AG04450 (cell line): ENCODE data around the gene TGIF1. TPM values are rescaled to one million over a fixed set of nuclear protein-coding genes. Genes with fewer than 3 reads are reported as not detected.
"Not testable (repeated sequence)": the region's sequence is repeated elsewhere in the genome, so short reads cannot be mapped to it uniquely, and the experiment has no call there.

ENCODE experiments used
- CTCF ChIA-PET: fragments of 300-600, 350-600 bp; formaldehyde crosslinking; extraction: SDS; loops from one replicate; lab custom pipeline; 2022; ENCODE audit warnings: antibody characterized with exemption, inconsistent platforms; lab: Charles Lee
- POLR2A ChIA-PET: fragments of 350-600 bp; formaldehyde crosslinking; extraction: SDS; loops from one replicate; lab custom pipeline; 2021; ENCODE audit warnings: antibody characterized with exemption, inconsistent platforms; lab: Yijun Ruan, JAX
- DNase-seq: peaks from one replicate; pipeline ENCODE4 v3.0.0-alpha.2; 2011; ENCODE audit warnings: low read depth, low spot score
- H3K27ac ChIP-seq: one replicate; pipeline ENCODE4 v1.5.1; 2012; ENCODE audit warnings: low read depth, low read length, control low read depth
- H3K27me3 ChIP-seq: one replicate; pipeline ENCODE4 v1.6.0; 2012; ENCODE audit warnings: low read length; ENCODE audit not compliant: control insufficient read depth, insufficient read depth
- H3K4me3 ChIP-seq: 2 replicates; pipeline ENCODE4 v1.5.1; 2011; ENCODE audit warnings: mild to moderate bottlenecking, low read depth, low read length, control low read depth
- H3K9me3 ChIP-seq: 2 replicates; pipeline ENCODE4 v1.5.1; 2012; ENCODE audit warnings: low read length; ENCODE audit not compliant: control insufficient read depth, insufficient read depth
- polyA plus RNA-seq: library from polyadenylated mRNA; depleted of rRNA; stranded (reverse); fragments of >200 nt; gene quantifications from 2 replicates; pipeline ENCODE4 v1.2.3, GENCODE V29; 2011
- TF ChIP-seq, protein P1 (sequence below): IDR thresholded peaks from 2 replicates; pipeline ENCODE4 v1.5.1; 2011; ENCODE audit warnings: low read depth, low read length, control low read depth, inconsistent platforms

Gene TGIF1
- polyA plus RNA-seq, 1 experiment: 60.6 TPM

DNA sequence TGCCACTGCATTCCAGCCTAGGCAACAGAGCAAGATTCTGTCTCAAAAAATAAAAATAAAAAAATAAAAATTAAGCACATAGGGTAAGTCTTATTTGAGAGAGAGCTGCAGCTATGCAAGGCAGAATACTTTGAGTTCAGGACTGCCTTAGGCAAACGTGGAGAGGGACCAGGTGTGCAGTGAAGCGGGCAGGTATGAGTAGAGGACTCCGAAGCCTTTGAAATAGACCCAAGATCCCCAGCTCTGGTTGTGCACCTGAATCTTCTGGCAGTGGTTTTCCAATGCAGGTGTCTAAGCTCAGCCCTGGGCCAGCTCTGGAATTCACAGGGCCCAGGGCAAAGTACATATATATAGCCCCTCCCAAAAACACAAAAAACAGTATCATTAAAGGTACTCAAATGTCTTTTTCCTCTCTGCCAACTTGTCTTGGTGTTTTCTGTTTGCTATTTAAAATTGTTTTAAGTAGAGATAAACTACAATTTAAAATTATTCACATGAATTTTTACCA is 21.2 kb downstream of the TGIF1 start:
- no peaks in the 10 kb centered on the region for H3K27me3 ChIP-seq
- POLR2A ChIA-PET: interaction anchor here (0.6 to 0.8 kb wide), 2 partner anchors 16 to 167 kb away, joined by 3 to 4 read pairs; no protein-coding TSS in a partner anchor
- H3K27ac ChIP-seq: no peak overlapping the region
- CTCF ChIA-PET: interaction anchor here (1.3 kb wide), 1 partner anchor 11 kb away, joined by 4 read pairs; no protein-coding TSS in a partner anchor
- no peak overlapping the region for H3K4me3 ChIP-seq
- H3K9me3 ChIP-seq: no peaks in the 10 kb centered on the region; the same call in 1 of the 2 replicates
- no peak for DNase-seq
- TF ChIP-seq, protein P1, sequence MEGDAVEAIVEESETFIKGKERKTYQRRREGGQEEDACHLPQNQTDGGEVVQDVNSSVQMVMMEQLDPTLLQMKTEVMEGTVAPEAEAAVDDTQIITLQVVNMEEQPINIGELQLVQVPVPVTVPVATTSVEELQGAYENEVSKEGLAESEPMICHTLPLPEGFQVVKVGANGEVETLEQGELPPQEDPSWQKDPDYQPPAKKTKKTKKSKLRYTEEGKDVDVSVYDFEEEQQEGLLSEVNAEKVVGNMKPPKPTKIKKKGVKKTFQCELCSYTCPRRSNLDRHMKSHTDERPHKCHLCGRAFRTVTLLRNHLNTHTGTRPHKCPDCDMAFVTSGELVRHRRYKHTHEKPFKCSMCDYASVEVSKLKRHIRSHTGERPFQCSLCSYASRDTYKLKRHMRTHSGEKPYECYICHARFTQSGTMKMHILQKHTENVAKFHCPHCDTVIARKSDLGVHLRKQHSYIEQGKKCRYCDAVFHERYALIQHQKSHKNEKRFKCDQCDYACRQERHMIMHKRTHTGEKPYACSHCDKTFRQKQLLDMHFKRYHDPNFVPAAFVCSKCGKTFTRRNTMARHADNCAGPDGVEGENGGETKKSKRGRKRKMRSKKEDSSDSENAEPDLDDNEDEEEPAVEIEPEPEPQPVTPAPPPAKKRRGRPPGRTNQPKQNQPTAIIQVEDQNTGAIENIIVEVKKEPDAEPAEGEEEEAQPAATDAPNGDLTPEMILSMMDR: no peak

DNA sequence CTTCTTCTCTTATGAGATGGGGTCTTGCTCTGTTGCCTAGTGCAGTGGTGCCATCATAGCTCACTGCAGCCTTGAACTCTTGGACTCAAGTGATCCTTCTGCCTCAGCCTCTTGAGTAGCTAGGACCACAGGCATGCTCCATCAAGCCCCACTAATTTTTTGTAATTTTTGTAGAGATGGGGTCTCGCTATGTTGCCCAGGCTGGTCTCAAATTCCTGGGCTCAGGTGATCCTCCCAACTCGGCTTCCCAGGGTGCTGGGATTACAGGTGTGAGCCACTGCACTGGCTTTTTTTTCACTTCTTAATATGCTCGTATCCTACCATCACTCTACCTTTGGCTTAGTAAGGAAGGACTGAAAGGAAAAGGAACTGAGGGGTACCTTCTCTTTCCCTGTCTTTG is 22.1 kb downstream of the TGIF1 start:
- POLR2A ChIA-PET, H3K27ac ChIP-seq, H3K4me3 ChIP-seq, H3K9me3 ChIP-seq, H3K27me3 ChIP-seq, DNase-seq: not testable (repeated sequence)
- CTCF ChIA-PET: interaction anchor here (0.6 kb wide), 1 partner anchor 27 kb away, joined by 3 read pairs; no protein-coding TSS in a partner anchor

DNA sequence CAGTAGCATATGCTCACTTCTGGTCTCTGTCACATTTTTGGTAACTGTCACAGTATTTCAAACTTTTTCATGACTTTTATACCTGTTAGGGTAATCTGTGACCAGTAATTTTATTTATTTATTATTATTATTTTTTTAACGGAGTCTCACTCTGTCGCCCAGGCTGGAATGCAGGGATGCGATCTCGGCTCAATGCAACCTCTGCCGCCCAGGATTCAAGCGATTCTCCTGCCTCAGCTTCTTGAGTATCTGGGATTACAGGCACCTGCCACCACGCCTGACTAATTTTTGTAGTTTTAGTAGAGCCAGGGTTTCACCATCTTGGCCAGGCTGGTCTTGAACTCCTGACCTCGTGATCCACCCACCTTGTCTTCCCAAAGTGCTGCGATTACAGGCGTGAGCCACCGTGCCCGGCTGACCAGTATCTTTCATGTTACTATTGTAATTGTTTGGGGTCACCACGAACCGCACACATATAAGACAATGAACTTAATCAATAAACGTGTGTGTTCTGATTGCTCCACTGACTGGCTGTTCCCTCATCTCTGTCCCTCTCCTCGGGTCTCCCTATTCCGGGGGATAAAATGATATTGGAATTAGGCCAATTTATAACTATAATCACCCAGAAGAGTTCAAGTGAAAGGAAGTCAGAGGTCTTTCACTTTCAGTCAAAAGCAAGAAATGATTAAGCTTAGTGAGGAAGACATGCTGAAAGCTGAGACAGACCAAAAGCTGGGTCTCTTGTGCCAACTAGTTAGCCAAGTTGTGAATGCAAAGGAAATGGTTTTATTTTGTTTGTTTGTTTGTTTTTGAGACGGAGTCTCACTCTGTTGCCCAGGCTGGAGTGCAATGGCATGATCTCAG is 22.9 kb downstream of the TGIF1 start:
- POLR2A ChIA-PET: no interaction called here
- Histone ChIP-seq H3K27me3 (no peaks in the 10 kb centered on the region), H3K27ac (no peak overlapping the region), H3K9me3 (no peaks in the 10 kb centered on the region; the same call in 1 of the 2 replicates), H3K4me3 (no peak overlapping the region)
- no peak for DNase-seq
- TF ChIP-seq, protein P1: no peak
- CTCF ChIA-PET: interaction anchor here (0.6 to 1.4 kb wide), 2 partner anchors 19 to 88 kb away, joined by 3 to 4 read pairs; no protein-coding TSS in a partner anchor

DNA sequence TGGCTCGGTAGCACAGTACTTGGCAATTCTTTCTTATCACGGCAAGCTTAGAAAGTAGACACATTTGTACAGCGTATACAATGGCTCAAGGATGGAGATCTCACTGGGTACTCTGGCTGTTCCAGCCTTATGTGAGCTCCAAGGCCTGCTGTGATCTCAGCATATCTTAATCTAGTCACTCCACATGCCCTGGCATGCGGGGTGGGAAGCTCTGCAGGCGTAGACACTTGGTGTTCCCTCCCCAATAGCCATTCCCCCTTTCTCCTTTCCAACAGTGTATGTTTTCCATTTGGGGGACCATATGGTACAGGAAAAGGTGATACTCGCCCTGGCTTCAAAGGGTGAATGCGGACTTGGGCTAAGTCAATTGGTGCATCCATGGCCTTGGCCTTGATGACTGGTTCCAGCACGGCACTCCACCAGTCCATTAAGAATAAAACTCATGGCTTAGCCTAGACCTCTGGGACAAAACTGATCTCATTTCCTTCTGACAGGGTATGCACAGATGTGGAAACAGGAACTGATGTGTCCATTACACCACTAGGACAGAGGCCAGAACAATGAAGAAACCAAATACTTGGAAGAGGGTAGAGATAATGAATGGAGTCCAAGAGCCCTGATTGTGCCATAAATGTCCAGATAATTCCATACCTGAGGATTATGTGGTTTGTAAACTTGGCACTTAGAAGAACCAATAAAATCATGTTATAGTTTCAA is 28.4 kb downstream of the TGIF1 start:
- DNase-seq: no peak
- TF ChIP-seq, protein P1: no peak
- Histone ChIP-seq H3K27ac (no peak overlapping the region), H3K27me3 (no peaks in the 10 kb centered on the region), H3K9me3 (no peaks in the 10 kb centered on the region; the same call in 1 of the 2 replicates), H3K4me3 (no peak overlapping the region)
- ChIA-PET CTCF (interaction anchor here (0.7 to 1.3 kb wide), 3 partner anchors 11 to 18 kb away, joined by 3 read pairs; no protein-coding TSS in a partner anchor), POLR2A (no interaction called here)

DNA sequence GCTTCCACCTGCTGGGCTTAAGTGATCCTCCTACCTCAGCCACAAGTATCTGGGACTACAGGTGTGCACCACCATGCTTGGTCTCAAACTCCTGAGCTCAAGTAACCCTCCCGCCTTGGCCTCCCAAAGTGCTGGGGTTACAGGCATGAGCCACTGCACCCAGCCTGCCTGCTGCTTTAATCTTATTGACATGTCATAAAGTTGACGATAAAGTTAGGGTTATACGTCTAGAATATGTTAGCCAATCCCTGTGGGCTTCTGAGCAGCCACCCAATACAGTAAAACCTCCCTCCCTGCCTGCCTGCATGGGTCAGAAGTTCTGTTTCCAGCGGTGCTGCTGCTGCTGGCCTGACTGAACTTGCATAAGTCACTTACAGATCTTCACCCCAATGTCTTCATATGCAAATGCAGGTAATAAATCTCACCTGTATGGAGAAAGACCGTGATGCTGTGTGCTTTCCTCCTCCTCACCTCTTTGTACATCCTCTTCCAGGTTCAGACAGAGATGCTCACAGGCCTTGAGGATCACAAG is 30.1 kb downstream of the TGIF1 start:
- CTCF ChIA-PET: interaction anchor here (1.5 kb wide), 1 partner anchor 14 kb away, joined by 4 read pairs; no protein-coding TSS in a partner anchor

More for the DNA sequence above, 30.1 kb downstream of the TGIF1 start:
- no peak overlapping the region for H3K4me3 ChIP-seq
- POLR2A ChIA-PET: no interaction called here
- H3K27ac ChIP-seq: no peak overlapping the region
- no peaks in the 10 kb centered on the region for H3K27me3 ChIP-seq
- DNase-seq: no peak
- TF ChIP-seq, protein P1: no peak
- no peaks in the 10 kb centered on the region for H3K9me3 ChIP-seq
